ENCODE measurements around the gene COL4A3.

COL4A3 gene

DNA sequence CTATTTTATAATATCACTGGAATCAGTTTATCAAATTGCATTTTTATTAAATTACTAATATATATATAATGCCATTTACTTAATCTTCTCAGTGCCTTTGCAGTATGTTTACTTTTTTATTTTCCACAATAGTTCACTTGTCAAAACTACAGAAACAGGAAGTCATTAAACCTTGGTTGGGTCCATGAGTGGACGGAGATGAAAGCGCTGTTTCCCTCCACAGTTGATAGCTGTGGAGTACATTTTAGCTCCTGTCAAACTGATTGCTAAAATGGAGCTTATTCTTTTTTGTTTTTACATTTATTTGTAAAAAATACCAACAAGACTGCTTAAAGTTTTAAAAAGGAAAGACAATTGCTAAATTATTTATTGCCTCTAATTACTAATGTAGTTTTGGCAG lies 179.8 kb downstream of the COL4A3 start:
- no peaks in the 10 kb centered on the region for H3K27me3 ChIP-seq (ENCODE audit: insufficient read depth, low read depth, severe bottlenecking)
- DNase-seq = no peak
- no peak for TF ChIP-seq CTCF (IDR thresholded peaks at IDR 0.05; ENCODE audit: low read depth, low read length)
- no peak overlapping the region for H3K27ac ChIP-seq
- H3K36me3 ChIP-seq = no peaks in the 10 kb centered on the region
- H3K9me3 ChIP-seq (ENCODE audit: severe bottlenecking) = no peaks in the 10 kb centered on the region
- H3K4me3 ChIP-seq (ENCODE audit: low read depth, low read length) = no peak overlapping the region

DNA sequence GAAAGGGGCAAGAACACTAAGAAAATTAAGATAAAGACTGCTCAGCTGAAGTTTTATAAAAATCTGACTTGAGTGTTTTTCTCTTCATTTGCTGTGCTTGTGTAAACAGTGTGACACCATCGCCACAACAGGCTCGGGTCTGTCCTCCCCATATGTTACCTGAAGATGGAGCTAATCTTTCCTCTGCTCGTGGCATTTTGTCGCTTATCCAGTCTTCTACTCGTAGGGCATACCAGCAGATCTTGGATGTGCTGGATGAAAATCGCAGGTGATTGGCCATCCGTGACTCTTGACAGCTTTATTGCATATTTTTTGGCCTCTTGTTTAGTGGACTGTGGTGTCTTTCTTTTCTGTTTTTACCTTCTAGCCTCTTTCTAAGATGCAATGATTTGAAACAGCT lies 182.7 kb downstream of the COL4A3 start:
- H3K9me3 ChIP-seq (ENCODE audit: severe bottlenecking) = no peaks in the 10 kb centered on the region
- DNase-seq = no peak
- H3K36me3 ChIP-seq = no peaks in the 10 kb centered on the region
- H3K27ac ChIP-seq = no peak overlapping the region
- TF ChIP-seq CTCF (IDR thresholded peaks at IDR 0.05; ENCODE audit: low read depth, low read length) = no peak
- H3K27me3 ChIP-seq (ENCODE audit: insufficient read depth, low read depth, severe bottlenecking) = no peaks in the 10 kb centered on the region
- H3K4me3 ChIP-seq (ENCODE audit: low read depth, low read length) = no peak overlapping the region

DNA sequence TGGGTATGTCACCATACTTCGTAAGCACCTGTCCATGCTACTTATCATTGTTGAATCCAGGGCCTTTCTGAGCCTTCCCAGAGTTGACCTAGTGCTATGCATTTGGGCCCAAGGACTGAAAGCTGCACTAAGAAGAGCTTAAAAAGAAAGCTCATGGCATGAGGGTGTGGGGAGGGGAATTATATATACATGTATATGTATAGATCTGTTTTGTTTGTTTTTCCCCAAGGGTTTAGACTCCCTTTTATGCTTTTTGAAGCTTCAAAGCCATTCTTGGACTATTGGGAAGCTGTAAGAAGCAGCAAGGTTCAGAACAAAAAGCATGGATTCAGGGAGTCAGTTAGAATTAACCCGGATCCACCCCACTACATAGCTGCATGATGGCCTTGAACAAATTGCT lies 183.9 kb downstream of the COL4A3 start:
- H3K27ac ChIP-seq = no peak overlapping the region
- no peaks in the 10 kb centered on the region for H3K36me3 ChIP-seq
- no peak overlapping the region for H3K4me3 ChIP-seq (ENCODE audit: low read depth, low read length)
- no peak for DNase-seq
- TF ChIP-seq CTCF (IDR thresholded peaks at IDR 0.05; ENCODE audit: low read depth, low read length) = no peak
- no peaks in the 10 kb centered on the region for H3K27me3 ChIP-seq (ENCODE audit: insufficient read depth, low read depth, severe bottlenecking)
- no peaks in the 10 kb centered on the region for H3K9me3 ChIP-seq (ENCODE audit: severe bottlenecking)

DNA sequence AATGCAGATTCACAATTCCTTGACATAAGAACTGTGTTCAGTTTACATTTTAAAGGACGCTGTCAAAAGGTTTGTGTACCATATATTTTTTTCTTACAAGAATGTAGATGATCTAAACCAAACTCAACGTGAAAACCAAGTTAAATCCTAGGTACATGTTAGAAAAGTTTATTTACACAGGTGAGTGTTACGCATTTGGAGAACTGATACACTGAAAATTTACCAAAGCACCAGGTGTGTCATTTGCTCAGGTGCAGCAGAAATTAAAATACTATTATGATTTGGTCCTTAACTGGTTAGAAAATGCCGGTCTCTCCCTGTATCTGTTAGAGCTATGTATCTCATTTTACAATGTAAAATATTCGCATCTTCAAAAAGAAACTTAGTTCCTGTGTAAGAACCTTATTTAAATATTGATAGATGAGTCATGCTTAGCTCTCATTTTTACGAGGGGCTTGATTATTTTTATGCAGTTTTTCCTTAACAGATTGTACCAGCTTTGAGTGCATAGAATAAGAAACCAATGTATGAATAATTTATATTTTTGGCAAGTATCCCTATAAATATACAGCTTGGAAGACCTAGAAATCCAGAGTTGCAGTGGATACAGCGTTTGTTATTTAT lies 185.7 kb downstream of the COL4A3 start:
- no peak overlapping the region for H3K27ac ChIP-seq
- no peak for DNase-seq
- H3K9me3 ChIP-seq (ENCODE audit: severe bottlenecking) = no peaks in the 10 kb centered on the region
- H3K27me3 ChIP-seq (ENCODE audit: insufficient read depth, low read depth, severe bottlenecking) = no peaks in the 10 kb centered on the region
- H3K36me3 ChIP-seq = no peaks in the 10 kb centered on the region
- no peak for TF ChIP-seq CTCF (IDR thresholded peaks at IDR 0.05; ENCODE audit: low read depth, low read length)
- no peak overlapping the region for H3K4me3 ChIP-seq (ENCODE audit: low read depth, low read length)

DNA sequence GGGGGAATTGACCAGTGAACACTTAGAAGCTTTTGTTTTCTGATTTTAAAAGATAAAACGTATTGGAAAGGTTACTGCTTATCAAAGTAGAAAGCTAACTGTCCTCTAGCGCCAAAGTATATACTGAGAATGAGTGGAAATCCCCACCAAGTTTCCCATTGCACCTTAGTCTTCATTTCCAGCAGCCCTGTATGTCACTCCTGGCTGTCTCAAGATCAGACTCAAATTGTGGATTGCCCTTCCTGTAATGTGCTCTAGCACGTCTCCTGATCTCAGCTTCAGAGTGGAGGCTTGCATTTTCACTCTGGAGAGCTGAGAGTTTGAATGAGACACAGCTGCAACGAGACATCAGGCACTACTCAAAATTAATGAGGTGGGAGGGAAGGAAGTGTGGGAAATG lies 187.2 kb downstream of the COL4A3 start:
- TF ChIP-seq CTCF (IDR thresholded peaks at IDR 0.05; ENCODE audit: low read depth, low read length) = no peak
- H3K4me3 ChIP-seq (ENCODE audit: low read depth, low read length) = no peak overlapping the region
- H3K27ac ChIP-seq = no peak overlapping the region
- H3K36me3 ChIP-seq = peaks cover 6% of the 10 kb centered on the region; the same call in 1 of the 2 replicates
- no peak for DNase-seq
- no peaks in the 10 kb centered on the region for H3K27me3 ChIP-seq (ENCODE audit: insufficient read depth, low read depth, severe bottlenecking)
- H3K9me3 ChIP-seq (ENCODE audit: severe bottlenecking) = no peaks in the 10 kb centered on the region

- H3K27ac ChIP-seq = no peak overlapping the region
- no peak overlapping the region for H3K4me3 ChIP-seq (ENCODE audit: low read depth, low read length)
- DNase-seq = no peak
- H3K9me3 ChIP-seq (ENCODE audit: severe bottlenecking) = no peaks in the 10 kb centered on the region
- no peak for TF ChIP-seq CTCF (IDR thresholded peaks at IDR 0.05; ENCODE audit: low read depth, low read length)
- no peaks in the 10 kb centered on the region for H3K27me3 ChIP-seq (ENCODE audit: insufficient read depth, low read depth, severe bottlenecking)
- peaks cover 10% of the 10 kb centered on the region for H3K36me3 ChIP-seq
These were observed 195.9 kb downstream of the COL4A3 start for GRCh38 chr2:227360351-227360750.

Data from WERI-Rb-1 (cell line).